B cell (primary cell): ENCODE measurements around the gene PHF23.

ENCODE experiments used
- EZH2 ChIP-seq: IDR thresholded peaks from 2 replicates; pipeline ENCODE4 v1.6.1; 2012; ENCODE audit warnings: borderline replicate concordance, low read depth, mild to moderate bottlenecking, moderate library complexity, low read length; ENCODE audit not compliant: insufficient read depth, poor library complexity, severe bottlenecking
- TF ChIP-seq, protein P1 (sequence below): fragments of 200-600 bp; IDR thresholded peaks from one replicate; pipeline ENCODE4 v1.8.0; 2022; ENCODE audit warnings: antibody characterized with exemption, mild to moderate bottlenecking

DNA sequence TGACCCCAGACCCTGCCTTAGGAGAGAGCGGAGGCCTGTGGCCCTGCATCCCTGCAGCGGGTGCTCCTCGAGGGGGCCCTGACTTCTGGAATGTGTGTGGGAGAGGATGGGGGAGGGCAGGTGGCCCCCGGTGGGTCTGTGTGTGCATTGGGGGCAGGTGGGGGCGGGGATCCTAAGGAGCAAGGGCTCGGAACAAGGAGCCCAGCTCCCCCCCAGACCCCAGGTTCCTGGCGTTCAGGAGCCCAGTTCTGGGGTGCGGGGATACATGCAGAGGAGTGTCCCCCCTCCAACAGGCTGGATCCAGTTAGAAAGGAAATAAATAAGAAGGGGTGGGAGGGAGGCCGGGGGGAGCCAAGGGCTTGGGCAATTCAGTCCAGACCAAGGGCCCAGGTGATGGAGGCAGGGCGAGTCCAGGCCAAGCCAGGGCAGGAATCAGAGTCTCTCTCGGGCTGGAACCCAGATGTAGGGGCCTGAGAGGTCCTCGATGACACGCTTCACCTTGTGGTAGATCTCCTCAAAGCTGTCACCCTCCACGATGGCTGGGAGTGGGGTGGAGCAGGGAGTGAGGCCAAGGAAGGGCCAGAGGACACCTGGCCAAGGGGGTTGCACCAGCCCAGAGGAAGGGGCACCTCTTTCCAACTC lies 48.9 kb downstream of the PHF23 start:
- TF ChIP-seq, protein P1, sequence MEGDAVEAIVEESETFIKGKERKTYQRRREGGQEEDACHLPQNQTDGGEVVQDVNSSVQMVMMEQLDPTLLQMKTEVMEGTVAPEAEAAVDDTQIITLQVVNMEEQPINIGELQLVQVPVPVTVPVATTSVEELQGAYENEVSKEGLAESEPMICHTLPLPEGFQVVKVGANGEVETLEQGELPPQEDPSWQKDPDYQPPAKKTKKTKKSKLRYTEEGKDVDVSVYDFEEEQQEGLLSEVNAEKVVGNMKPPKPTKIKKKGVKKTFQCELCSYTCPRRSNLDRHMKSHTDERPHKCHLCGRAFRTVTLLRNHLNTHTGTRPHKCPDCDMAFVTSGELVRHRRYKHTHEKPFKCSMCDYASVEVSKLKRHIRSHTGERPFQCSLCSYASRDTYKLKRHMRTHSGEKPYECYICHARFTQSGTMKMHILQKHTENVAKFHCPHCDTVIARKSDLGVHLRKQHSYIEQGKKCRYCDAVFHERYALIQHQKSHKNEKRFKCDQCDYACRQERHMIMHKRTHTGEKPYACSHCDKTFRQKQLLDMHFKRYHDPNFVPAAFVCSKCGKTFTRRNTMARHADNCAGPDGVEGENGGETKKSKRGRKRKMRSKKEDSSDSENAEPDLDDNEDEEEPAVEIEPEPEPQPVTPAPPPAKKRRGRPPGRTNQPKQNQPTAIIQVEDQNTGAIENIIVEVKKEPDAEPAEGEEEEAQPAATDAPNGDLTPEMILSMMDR: no peak
- TF ChIP-seq EZH2: no peak
